Measurements from ENCODE around the gene ATG2A. TPM values are rescaled to one million over a fixed set of nuclear protein-coding genes. Genes with fewer than 3 reads are reported as not detected.

ATG2A gene
- total RNA-seq, 6 donors from 2014 or later = 24.6 to 59.2 (median 33.3) TPM

DNA sequence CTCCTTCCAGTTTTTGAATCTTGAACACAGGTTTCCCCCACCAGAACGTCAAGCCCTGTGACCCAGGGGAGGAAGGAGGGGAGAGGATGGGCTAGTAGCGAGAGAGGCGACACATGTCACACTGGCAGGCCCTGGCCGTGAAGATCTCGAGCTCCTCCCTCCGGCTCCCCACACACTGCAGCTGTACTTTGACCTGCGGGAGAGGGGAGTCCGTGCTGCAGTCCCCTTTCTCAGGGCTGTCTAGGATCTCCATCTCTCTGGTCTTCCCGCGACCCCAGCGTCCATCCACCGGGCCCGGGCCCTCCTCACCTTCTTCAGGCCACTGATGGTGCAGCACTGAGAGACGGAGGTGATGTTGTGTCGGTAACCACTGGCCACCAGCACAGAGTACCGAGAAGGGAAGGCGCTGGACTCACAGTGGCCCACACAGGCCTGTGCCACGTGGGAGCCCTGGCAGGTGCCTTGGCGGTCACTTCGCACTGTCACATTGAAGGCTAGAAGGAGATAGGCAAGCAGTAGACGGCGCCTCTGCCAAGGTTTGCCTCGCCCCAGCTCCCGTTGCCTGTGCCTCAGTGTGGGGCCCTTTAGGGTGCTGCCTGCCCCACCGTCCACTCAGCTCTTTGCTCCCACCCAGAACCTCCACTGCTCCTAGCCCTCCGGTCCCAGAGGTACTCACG is 17.8 kb upstream of the ATG2A start:
- no peaks in the 10 kb centered on the region for H3K27me3 ChIP-seq
- TF ChIP-seq, protein P1, sequence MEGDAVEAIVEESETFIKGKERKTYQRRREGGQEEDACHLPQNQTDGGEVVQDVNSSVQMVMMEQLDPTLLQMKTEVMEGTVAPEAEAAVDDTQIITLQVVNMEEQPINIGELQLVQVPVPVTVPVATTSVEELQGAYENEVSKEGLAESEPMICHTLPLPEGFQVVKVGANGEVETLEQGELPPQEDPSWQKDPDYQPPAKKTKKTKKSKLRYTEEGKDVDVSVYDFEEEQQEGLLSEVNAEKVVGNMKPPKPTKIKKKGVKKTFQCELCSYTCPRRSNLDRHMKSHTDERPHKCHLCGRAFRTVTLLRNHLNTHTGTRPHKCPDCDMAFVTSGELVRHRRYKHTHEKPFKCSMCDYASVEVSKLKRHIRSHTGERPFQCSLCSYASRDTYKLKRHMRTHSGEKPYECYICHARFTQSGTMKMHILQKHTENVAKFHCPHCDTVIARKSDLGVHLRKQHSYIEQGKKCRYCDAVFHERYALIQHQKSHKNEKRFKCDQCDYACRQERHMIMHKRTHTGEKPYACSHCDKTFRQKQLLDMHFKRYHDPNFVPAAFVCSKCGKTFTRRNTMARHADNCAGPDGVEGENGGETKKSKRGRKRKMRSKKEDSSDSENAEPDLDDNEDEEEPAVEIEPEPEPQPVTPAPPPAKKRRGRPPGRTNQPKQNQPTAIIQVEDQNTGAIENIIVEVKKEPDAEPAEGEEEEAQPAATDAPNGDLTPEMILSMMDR (IDR thresholded peaks at IDR 0.05) = no peak
- TF ChIP-seq POLR2A (IDR thresholded peaks at IDR 0.05) (no peak), EP300 (IDR thresholded peaks at IDR 0.05) (no peak), POLR2AphosphoS5 (IDR thresholded peaks at IDR 0.05) (no peak)
- no peak overlapping the region for H3K4me3 ChIP-seq
- no peak overlapping the region for H3K27ac ChIP-seq
- peaks cover 19 to 58% (median 51%) of the 10 kb centered on the region in 4 donors for H3K36me3 ChIP-seq
- H3K9me3 ChIP-seq = no peaks in the 10 kb centered on the region
- 83 to 89% methylated on average over 26 to 27 of the region's 27 CpGs for WGBS, 2 donors
- ATAC-seq (ENCODE audit: low FRiP score in 2 of 2) (no peak), DNase-seq (peak in 1 of 2 donors; percentile 69)
- no peaks in the 10 kb centered on the region for H3K4me1 ChIP-seq

DNA sequence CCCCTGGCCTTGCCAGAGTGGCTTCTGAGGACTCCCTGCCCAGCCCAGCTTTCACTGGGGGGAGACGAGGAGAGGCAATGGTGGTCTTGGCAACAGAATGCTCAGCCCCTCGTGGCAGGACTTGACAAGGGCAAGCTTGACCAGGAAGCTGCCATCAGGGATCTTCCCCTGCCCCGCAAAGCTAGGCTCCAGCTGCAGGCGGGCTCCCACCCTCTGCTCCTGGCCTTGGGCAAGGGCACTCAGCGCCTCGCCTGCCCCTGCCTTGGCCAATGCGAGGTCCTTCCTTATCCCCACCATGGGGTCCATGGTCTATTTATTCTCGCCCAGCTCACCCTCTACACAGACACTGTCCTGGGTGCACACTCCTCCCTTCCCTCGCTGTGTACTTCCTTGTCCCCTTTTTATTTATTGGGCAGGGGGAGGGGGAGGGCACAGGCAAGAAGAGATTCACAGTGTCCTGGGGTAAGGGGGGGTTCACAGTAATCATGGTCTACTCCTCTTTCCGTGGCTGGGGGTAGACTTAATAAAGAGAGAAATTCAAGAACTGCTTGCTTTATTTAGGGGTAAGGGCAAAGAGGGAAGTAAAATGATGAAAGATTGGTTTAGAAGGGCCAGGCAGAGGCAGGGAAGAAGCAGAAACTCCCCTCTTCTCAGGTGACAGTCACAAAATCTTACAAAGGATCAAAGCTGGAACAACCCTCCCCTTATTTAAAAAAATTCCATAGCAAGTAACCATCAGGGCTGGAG is 17.1 kb upstream of the ATG2A start:
- 82 to 88% methylated on average over 8 to 10 of the region's 10 CpGs for WGBS, 2 donors
- Histone ChIP-seq H3K27ac (no peak overlapping the region), H3K4me3 (no peak overlapping the region), H3K9me3 (no peaks in the 10 kb centered on the region), H3K27me3 (no peaks in the 10 kb centered on the region), H3K4me1 (no peaks in the 10 kb centered on the region), H3K36me3 (peaks cover 20 to 66% (median 57%) of the 10 kb centered on the region in 4 donors)
- no peak for DNase-seq
- ATAC-seq (ENCODE audit: low FRiP score in 2 of 2) = no peak
- TF ChIP-seq POLR2AphosphoS5 (IDR thresholded peaks at IDR 0.05) (no peak), POLR2A (IDR thresholded peaks at IDR 0.05) (no peak), EP300 (IDR thresholded peaks at IDR 0.05) (no peak)
- TF ChIP-seq, protein P1 (IDR thresholded peaks at IDR 0.05) = no peak

DNA sequence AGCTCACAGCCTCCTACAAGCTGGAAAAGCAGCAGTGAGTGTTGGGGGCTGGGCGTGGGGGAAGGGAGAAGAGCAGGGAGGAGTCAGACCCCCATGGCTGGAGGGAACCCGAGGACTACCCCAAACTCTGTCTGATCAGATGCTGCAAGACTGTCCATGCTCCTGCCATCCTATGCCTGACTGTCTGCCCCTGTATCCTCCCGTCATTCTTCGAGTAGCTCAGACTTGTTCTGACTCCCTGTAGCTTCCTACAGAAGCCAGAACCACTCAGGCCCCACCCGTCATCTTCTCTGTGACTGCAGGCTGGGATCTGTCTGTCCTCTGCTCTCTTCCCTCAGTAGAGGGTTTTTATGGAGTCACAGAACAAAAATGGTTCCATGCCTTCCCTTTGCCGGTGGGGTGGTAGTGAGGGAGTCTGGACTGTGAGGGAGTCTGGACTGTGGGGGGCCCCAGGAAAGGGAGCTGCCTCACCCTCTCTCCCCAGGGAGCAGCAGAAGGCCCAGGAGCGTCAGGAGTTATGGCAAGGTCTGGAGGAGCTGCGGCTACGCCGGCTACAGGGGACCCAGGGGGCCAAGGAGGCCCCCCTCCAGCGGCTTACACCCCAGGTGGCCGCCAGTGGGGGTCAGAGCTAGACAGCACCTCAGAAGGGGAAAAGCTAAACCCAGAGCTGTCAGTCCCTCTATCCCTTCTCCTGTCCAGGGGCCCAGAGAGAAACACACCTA is 16.4 kb upstream of the ATG2A start:
- Histone ChIP-seq H3K9me3 (no peaks in the 10 kb centered on the region), H3K27ac (no peak overlapping the region), H3K4me1 (no peaks in the 10 kb centered on the region), H3K27me3 (no peaks in the 10 kb centered on the region), H3K4me3 (no peak overlapping the region), H3K36me3 (peaks cover 21 to 72% (median 62%) of the 10 kb centered on the region in 4 donors)
- no peak for ATAC-seq (ENCODE audit: low FRiP score in 2 of 2)
- no peak for DNase-seq
- 94 to 97% methylated on average over 6 to 12 of the region's 12 CpGs for WGBS, 2 donors
- TF ChIP-seq EP300 (IDR thresholded peaks at IDR 0.05) (no peak), POLR2AphosphoS5 (IDR thresholded peaks at IDR 0.05) (no peak), POLR2A (IDR thresholded peaks at IDR 0.05) (no peak)
- TF ChIP-seq, protein P1 (IDR thresholded peaks at IDR 0.05) = no peak

DNA sequence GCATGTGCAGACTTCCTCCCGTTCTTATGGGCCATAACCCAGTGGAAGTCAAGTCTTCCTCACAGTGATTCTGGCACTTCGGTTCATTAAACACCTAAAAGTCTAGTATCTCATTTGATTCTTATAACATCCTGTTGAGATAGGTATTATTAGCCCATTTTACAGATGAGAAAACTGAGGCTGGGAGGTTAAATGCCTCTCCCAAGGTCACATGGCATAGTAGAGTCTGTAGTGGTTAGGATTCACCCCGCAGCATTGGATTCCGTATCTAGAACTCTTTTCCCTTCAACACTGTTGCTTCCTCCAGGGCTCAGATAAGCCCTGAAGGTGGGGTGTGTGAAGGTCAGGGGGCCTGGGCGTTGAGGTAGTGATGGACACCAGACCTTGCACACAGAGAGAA is 15.3 kb upstream of the ATG2A start:
- WGBS, 2 donors = 91 to 96% methylated on average over 4 to 5 of the region's 5 CpGs
- Histone ChIP-seq H3K9me3 (no peaks in the 10 kb centered on the region), H3K36me3 (peaks cover 21 to 81% (median 67%) of the 10 kb centered on the region in 4 donors), H3K4me3 (no peak overlapping the region), H3K27me3 (no peaks in the 10 kb centered on the region), H3K27ac (no peak overlapping the region), H3K4me1 (no peaks in the 10 kb centered on the region)
- TF ChIP-seq POLR2AphosphoS5 (IDR thresholded peaks at IDR 0.05) (no peak), EP300 (IDR thresholded peaks at IDR 0.05) (no peak), POLR2A (IDR thresholded peaks at IDR 0.05) (no peak)
- TF ChIP-seq, protein P1 (IDR thresholded peaks at IDR 0.05) = no peak
- ATAC-seq (ENCODE audit: low FRiP score in 2 of 2) = no peak
- no peak for DNase-seq
